IMR-90 (cell line): ENCODE results near the gene LIPE. TPM values are rescaled to one million over a fixed set of nuclear protein-coding genes. Genes with fewer than 3 reads are reported as not detected.

Experiments used
- ATAC-seq: fragments of 200-7000 bp; cut with Tn5 transposase; 2 replicates; pipeline ENCODE4 v1.9.1; 2020; ENCODE audit warnings: low read depth, mild to moderate bottlenecking, moderate library complexity
- BruUV-seq: library from RNA; stranded (reverse); fragments of 400-500 nt; replicated peaks from 2 replicates; lab custom pipeline; 2021; lab: Mats Ljungman, UMichigan
- CTCF ChIA-PET: fragments of 300-600 bp; formaldehyde crosslinking; extraction: SDS; loops from one replicate; lab custom pipeline; 2021; ENCODE audit warnings: antibody characterized with exemption; lab: Yijun Ruan, JAX
- POLR2A ChIA-PET: fragments of 300-600 bp; sonication (Branson Sonifier 250); formaldehyde crosslinking; loops from one replicate; lab custom pipeline; 2022; ENCODE audit warnings: antibody characterized with exemption; ENCODE audit not compliant: unreplicated experiment; lab: Charles Lee
- DNase-seq: peaks from one replicate; pipeline ENCODE4 v3.0.0; 2013
- H2AFZ ChIP-seq: replicated peaks from 2 replicates; pipeline ENCODE3; 2013; ENCODE audit warnings: low read length, mild to moderate bottlenecking; ENCODE audit not compliant: poor library complexity
- H2AK5ac ChIP-seq: 2 replicates; pipeline ENCODE4 v1.6.1; 2013; ENCODE audit warnings: low read depth, low read length, inconsistent platforms
- H2AK9ac ChIP-seq: replicated peaks from 2 replicates; pipeline ENCODE3; 2013; ENCODE audit warnings: mild to moderate bottlenecking, low read depth, low read length, moderate library complexity; ENCODE audit not compliant: poor library complexity
- H2BK120ac ChIP-seq: 2 replicates; pipeline ENCODE4 v1.6.1; 2013; ENCODE audit warnings: low read depth, low read length, inconsistent platforms
- H2BK15ac ChIP-seq: 3 replicates; pipeline ENCODE4 v1.6.1; 2013; ENCODE audit warnings: low read depth, low read length, inconsistent platforms
- H2BK20ac ChIP-seq: 2 replicates; pipeline ENCODE4 v1.6.1; 2013; ENCODE audit warnings: low read depth, mild to moderate bottlenecking, inconsistent platforms, low read length, moderate library complexity
- H2BK5ac ChIP-seq: 2 replicates; pipeline ENCODE4 v1.6.1; 2013; ENCODE audit warnings: mild to moderate bottlenecking, low read depth, low read length, inconsistent platforms; ENCODE audit not compliant: poor library complexity, severe bottlenecking
- H3K14ac ChIP-seq: replicated peaks from 2 replicates; pipeline ENCODE4 v1.6.1; 2013; ENCODE audit warnings: low read depth, low read length, inconsistent platforms
- H3K18ac ChIP-seq: 2 replicates; pipeline ENCODE4 v1.6.1; 2013; ENCODE audit warnings: low read depth, low read length, control low read depth
- H3K23ac ChIP-seq: 2 replicates; pipeline ENCODE4 v1.6.1; 2013; ENCODE audit warnings: low read depth, low read length, inconsistent platforms
- H3K27ac ChIP-seq: 2 replicates; pipeline ENCODE4 v1.5.1; 2013; ENCODE audit warnings: mild to moderate bottlenecking, control low read depth, low read length; ENCODE audit not compliant: insufficient read depth
- H3K27me3 ChIP-seq: 2 replicates; pipeline ENCODE4 v1.6.1; 2013; ENCODE audit warnings: low read length; ENCODE audit not compliant: control insufficient read depth, insufficient read depth
- H3K36me3 ChIP-seq: 2 replicates; pipeline ENCODE4 v1.6.1; 2013; ENCODE audit warnings: low read length, mixed read lengths; ENCODE audit not compliant: control insufficient read depth, insufficient read depth
- H3K4ac ChIP-seq: 2 replicates; pipeline ENCODE4 v1.6.1; 2013; ENCODE audit warnings: low read depth, low read length, inconsistent platforms
- H3K4me1 ChIP-seq: 2 replicates; pipeline ENCODE4 v1.6.1; 2013; ENCODE audit warnings: low read length, mixed read lengths; ENCODE audit not compliant: control insufficient read depth, insufficient read depth
- H3K4me2 ChIP-seq: 2 replicates; pipeline ENCODE4 v1.6.1; 2013; ENCODE audit warnings: low read depth, mild to moderate bottlenecking, control low read depth, low read length, moderate library complexity
- H3K4me3 ChIP-seq: 2 replicates; pipeline ENCODE4 v1.5.1; 2013; ENCODE audit warnings: low read depth, mild to moderate bottlenecking, control low read depth, low read length, moderate library complexity; ENCODE audit not compliant: insufficient read depth
- H3K56ac ChIP-seq: 2 replicates; pipeline ENCODE4 v1.6.1; 2013; ENCODE audit warnings: low read length, inconsistent platforms; ENCODE audit not compliant: insufficient read depth; ENCODE audit errors: extremely low read depth
- H3K79me1 ChIP-seq, 2 experiments: 2 replicates each; pipeline ENCODE4 v1.6.1; 2013; ENCODE audit warnings: low read length in 2 of 2, inconsistent platforms in 1 of 2, low read depth in 1 of 2
- H3K9ac ChIP-seq: 2 replicates; pipeline ENCODE4 v1.6.1; 2013; ENCODE audit warnings: low read depth, low read length, control low read depth
- H3K9me1 ChIP-seq: 2 replicates; pipeline ENCODE4 v1.6.1; 2013; ENCODE audit warnings: low read length, inconsistent platforms; ENCODE audit not compliant: insufficient read depth
- H3K9me3 ChIP-seq: 2 replicates; pipeline ENCODE4 v1.6.1; 2013; ENCODE audit warnings: low read length; ENCODE audit not compliant: control insufficient read depth, insufficient read depth
- H4K20me1 ChIP-seq: 2 replicates; pipeline ENCODE4 v1.6.1; 2013; ENCODE audit warnings: low read length, inconsistent platforms; ENCODE audit not compliant: insufficient read depth
- H4K5ac ChIP-seq: 2 replicates; pipeline ENCODE4 v1.6.1; 2013; ENCODE audit warnings: mild to moderate bottlenecking, low read depth, low read length, control low read depth
- H4K8ac ChIP-seq, 2 experiments: 2 replicates each; pipeline ENCODE4 v1.6.1; 2013; ENCODE audit warnings: low read depth in 2 of 2, low read length in 2 of 2, control low read depth in 1 of 2, inconsistent platforms in 1 of 2
- H4K91ac ChIP-seq: 2 replicates; pipeline ENCODE4 v1.6.1; 2013; ENCODE audit warnings: low read depth, low read length, inconsistent platforms; ENCODE audit not compliant: insufficient read depth
- FOS ChIP-seq: fragments of 150-350 bp; IDR thresholded peaks from 2 replicates; pipeline ENCODE4 v1.6.1; 2016; ENCODE audit warnings: low read depth, low read length
- MAZ ChIP-seq: IDR thresholded peaks from 2 replicates; pipeline ENCODE4 v1.6.1; 2012; ENCODE audit warnings: low read depth, mild to moderate bottlenecking, low read length, improper control_type of control experiment, moderate library complexity, borderline replicate concordance
- POLR2A ChIP-seq: IDR thresholded peaks from 2 replicates; pipeline ENCODE4 v1.6.1; 2012; ENCODE audit warnings: mild to moderate bottlenecking, low read depth, low read length
- WGBS, 2 experiments: methylation state at CpG; one replicate each; pipeline versions ENCODE4 v1.1.5 to v1.1.7; 2013; ENCODE audit warnings: missing lambda C conversion rate in 2 of 2; ENCODE audit not compliant: insufficient read length in 1 of 2; ENCODE audit errors: extremely low coverage in 2 of 2; 5-methylcytosine and 5-hydroxymethylcytosine counted together
- dilution Hi-C: fragments of 300-500 bp; cut with HindIII; formaldehyde crosslinking; loops from one replicate; pipeline ENCODE4 v1.14.3; 2018; ENCODE audit warnings: low sequenced_read_pairs; ENCODE audit not compliant: unreplicated experiment
- in situ Hi-C: fragments of 300-500 bp; cut with MboI; formaldehyde crosslinking; loops from 3 replicates; pipeline ENCODE4 v1.14.3; 2019; ENCODE audit warnings: low sequenced_read_pairs, inconsistent platforms, mixed read lengths
- intact Hi-C: fragments of 100-400 bp; cut with micrococcal nuclease; formaldehyde crosslinking; loops from 2 replicates; pipeline ENCODE4 v1.10.0; 2022
- polyA plus RNA-seq, 3 experiments: library from polyadenylated mRNA; depleted of rRNA; stranded (reverse); fragments of >200 nt; gene quantifications; 2 replicates each; pipeline ENCODE4 v1.2.3, GENCODE V29; 2012; ENCODE audit warnings: low replicate concordance in 1 of 3
- total RNA-seq: library from RNA; depleted of rRNA; stranded (reverse); fragments of >200 nt; gene quantifications from 2 replicates; pipeline ENCODE4 v1.2.3, GENCODE V29; 2012
- TF ChIP-seq, protein P1 (sequence below): fragments of 150-350 bp; IDR thresholded peaks from 2 replicates; pipeline ENCODE4 v1.6.1; 2016; ENCODE audit warnings: low read depth, mild to moderate bottlenecking, low read length, moderate library complexity, borderline replicate concordance

The LIPE gene
- total and polyA plus RNA-seq, 2 of the 4 experiments (the other 2 are of a cell fraction): 1.1 to 5.4 TPM

DNA sequence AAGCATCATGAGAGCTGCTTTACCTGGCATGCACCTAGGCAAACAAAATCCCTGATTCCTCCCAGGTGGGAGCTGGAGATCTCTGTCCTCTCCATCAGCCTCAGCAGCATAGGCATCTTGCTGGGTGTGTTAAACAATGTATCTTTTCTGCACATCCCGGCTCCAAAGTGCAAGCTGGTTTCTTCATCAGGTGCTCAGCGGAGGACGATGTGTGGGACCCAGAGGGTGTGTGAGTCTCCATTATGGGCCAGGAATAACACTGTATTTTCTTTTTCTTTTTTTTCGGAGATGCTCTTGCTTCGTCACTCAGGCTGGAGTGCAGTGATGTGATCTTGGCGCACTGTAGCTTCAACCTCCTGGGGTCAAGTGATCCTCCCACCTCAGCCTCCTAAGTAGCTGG, 47.0 kb downstream of the LIPE start:
- no peak overlapping the region for H2BK120ac ChIP-seq
- no peak overlapping the region for H3K18ac ChIP-seq
- DNase-seq: no peak
- H3K4me1 ChIP-seq: no peaks in the 10 kb centered on the region
- no peak overlapping the region for H2BK20ac ChIP-seq
- H3K23ac ChIP-seq: no peak overlapping the region
- H3K27me3 ChIP-seq: peaks cover 16% of the 10 kb centered on the region
- no peak overlapping the region for H4K91ac ChIP-seq
- POLR2A ChIA-PET: no interaction called here
- in situ Hi-C loops (no loop called here), intact Hi-C loops (no loop called here), dilution Hi-C loops (no loop called here)
- no CpG with 5 or more reads among the region's 6 CpGs for WGBS, 2 experiments
- no peak overlapping the region for H3K4me2 ChIP-seq
- CTCF ChIA-PET: no interaction called here
- no peak for ATAC-seq
- no peaks in the 10 kb centered on the region for H3K9me1 ChIP-seq
- no peak overlapping the region for H3K27ac ChIP-seq
- peaks cover 2% of the 10 kb centered on the region; the same call in 1 of the 2 replicates for H4K20me1 ChIP-seq
- no peak overlapping the region for H3K56ac ChIP-seq
- peaks cover 11% of the 10 kb centered on the region for H3K36me3 ChIP-seq
- no peak overlapping the region for H2AK5ac ChIP-seq
- TF ChIP-seq FOS: no peak
- TF ChIP-seq, protein P1, sequence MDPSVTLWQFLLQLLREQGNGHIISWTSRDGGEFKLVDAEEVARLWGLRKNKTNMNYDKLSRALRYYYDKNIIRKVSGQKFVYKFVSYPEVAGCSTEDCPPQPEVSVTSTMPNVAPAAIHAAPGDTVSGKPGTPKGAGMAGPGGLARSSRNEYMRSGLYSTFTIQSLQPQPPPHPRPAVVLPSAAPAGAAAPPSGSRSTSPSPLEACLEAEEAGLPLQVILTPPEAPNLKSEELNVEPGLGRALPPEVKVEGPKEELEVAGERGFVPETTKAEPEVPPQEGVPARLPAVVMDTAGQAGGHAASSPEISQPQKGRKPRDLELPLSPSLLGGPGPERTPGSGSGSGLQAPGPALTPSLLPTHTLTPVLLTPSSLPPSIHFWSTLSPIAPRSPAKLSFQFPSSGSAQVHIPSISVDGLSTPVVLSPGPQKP: no peak
- no peak for TF ChIP-seq MAZ
- no peak for TF ChIP-seq POLR2A
- H3K14ac ChIP-seq: no peak overlapping the region
- H3K79me1 ChIP-seq: no peaks in the 10 kb centered on the region
- no peak overlapping the region for H2AK9ac ChIP-seq
- no TSS peak for BruUV-seq
- H4K8ac ChIP-seq: no peak overlapping the region
- H2BK15ac ChIP-seq: no peak overlapping the region
- H4K5ac ChIP-seq: no peak overlapping the region
- no peak overlapping the region for H3K9ac ChIP-seq
- no peak overlapping the region for H3K4me3 ChIP-seq
- H2AFZ ChIP-seq: no peak overlapping the region
- no peaks in the 10 kb centered on the region for H3K9me3 ChIP-seq
- H3K4ac ChIP-seq: no peak overlapping the region
- no peak overlapping the region for H2BK5ac ChIP-seq
